ENCODE results near the gene HNRNPL. TPM values are rescaled to one million over a fixed set of nuclear protein-coding genes. Genes with fewer than 3 reads are reported as not detected.

Gene HNRNPL
- total RNA-seq, 1 experiment from 2014 or later = 642 TPM

DNA sequence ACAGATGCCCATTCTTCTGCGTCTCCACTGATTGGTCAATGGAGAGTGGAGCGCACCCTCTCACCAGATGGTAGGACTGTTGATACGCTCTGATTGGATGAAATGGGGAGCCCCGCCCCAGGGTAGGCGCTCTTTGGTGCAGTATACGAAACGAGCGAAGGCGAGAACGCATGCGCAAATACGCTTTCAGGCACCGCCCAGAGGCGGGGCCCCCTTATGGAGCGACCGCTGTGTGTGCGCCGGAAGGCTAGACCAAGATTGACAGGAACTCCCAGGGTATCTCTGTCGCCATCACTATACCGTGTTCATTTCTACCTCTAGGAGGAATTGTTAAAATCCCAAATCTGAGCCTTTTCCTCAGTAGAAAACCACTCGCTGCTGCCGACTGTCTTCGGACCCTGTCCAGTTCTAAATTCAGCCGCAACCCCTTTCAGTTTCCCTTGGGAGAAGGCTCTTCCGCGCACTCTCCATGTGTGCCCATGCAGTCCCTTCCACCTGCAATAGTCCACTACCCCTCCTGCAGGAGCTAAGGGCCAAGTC lies 720 bp upstream of the HNRNPL start:
- peaks cover 13% of the 10 kb centered on the region for H3K4me1 ChIP-seq (ENCODE audit: insufficient read depth, low read length, poor library complexity, severe bottlenecking)
- intact Hi-C loops (cut with micrococcal nuclease; ENCODE audit: unreplicated experiment) = loop anchor here (2.0 kb wide), 2 partner anchors 48 to 80 kb away; partner anchors contain the start of genes MRPS12, NFKBIB, SARS2 and SIRT2
- POLR2A ChIA-PET (ENCODE audit: low non-redundant PET) = no interaction called here
- peak overlapping the region; percentile 100 for H3K27ac ChIP-seq (ENCODE audit: low read depth, low read length, poor library complexity, severe bottlenecking)
- H3K36me3 ChIP-seq (ENCODE audit: insufficient read depth, low read length, poor library complexity, severe bottlenecking) = peaks cover 34% of the 10 kb centered on the region
- no peaks in the 10 kb centered on the region for H3K27me3 ChIP-seq (replicated peaks; ENCODE audit: insufficient read depth, low read depth, low read length, poor library complexity)
- DNase-seq (ENCODE audit: low spot score) = peak; percentile 100
- peak overlapping the region; percentile 88 for H3K4me3 ChIP-seq (ENCODE audit: low read depth, low read length, poor library complexity, severe bottlenecking)
- BruUV-seq (replicated peaks) = no TSS peak
- H3K9me3 ChIP-seq (ENCODE audit: low read depth, low read length, poor library complexity, severe bottlenecking) = no peaks in the 10 kb centered on the region
- no peak for TF ChIP-seq EZH2 (IDR thresholded peaks at IDR 0.05; ENCODE audit: borderline replicate concordance, low read depth, low read length, poor library complexity, severe bottlenecking)
- TF ChIP-seq, protein P1, sequence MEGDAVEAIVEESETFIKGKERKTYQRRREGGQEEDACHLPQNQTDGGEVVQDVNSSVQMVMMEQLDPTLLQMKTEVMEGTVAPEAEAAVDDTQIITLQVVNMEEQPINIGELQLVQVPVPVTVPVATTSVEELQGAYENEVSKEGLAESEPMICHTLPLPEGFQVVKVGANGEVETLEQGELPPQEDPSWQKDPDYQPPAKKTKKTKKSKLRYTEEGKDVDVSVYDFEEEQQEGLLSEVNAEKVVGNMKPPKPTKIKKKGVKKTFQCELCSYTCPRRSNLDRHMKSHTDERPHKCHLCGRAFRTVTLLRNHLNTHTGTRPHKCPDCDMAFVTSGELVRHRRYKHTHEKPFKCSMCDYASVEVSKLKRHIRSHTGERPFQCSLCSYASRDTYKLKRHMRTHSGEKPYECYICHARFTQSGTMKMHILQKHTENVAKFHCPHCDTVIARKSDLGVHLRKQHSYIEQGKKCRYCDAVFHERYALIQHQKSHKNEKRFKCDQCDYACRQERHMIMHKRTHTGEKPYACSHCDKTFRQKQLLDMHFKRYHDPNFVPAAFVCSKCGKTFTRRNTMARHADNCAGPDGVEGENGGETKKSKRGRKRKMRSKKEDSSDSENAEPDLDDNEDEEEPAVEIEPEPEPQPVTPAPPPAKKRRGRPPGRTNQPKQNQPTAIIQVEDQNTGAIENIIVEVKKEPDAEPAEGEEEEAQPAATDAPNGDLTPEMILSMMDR (conservative IDR thresholded peaks at IDR 0.05; ENCODE audit: low read depth, low read length) = no peak
- CTCF ChIA-PET = no interaction called here

DNA sequence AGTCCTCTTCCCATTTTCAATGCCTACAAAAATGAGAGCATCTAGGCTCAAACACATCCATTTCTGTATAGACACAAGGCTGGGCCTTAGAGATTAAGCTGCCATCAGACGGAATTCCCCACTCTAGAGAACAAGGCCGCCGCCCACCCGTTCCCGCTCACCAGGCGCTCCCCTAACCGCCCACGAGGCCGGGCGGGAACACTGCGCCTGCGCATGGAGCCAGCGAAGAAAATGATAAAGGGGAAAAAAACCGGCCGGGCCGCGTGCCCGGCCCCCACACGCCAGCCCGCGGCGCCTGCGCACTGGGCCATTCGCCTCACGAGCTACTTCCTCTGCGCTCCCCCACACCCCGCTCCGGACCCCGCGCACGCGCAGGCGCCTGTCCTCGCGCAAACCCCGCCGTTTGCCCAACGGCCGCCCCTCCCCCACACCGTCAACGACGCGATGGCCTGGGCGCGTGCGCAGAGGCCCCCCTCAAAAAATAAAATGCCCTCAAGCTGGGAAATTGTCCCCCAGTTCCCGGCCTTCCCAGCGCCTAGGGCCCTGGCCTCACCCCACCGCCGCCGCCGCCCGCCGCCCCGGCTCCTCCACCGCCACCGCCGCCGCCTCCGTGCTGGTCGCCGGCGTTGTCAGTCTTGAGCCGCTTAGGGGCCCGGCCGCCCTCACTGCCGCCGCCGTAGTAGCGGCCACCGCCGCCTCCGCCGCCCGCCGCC lies 483 bp downstream of the HNRNPL start:
- peaks cover 47% of the 10 kb centered on the region for H3K36me3 ChIP-seq (ENCODE audit: insufficient read depth, low read length, poor library complexity, severe bottlenecking)
- H3K4me1 ChIP-seq (ENCODE audit: insufficient read depth, low read length, poor library complexity, severe bottlenecking) = peaks cover 13% of the 10 kb centered on the region
- POLR2A ChIA-PET (ENCODE audit: low non-redundant PET) = interaction anchor here (0.5 to 0.8 kb wide), 7 partner anchors 8 to 80 kb away, joined by 3 to 11 read pairs (median 6); partner anchors contain the start of gene ECH1
- intact Hi-C loops (cut with micrococcal nuclease; ENCODE audit: unreplicated experiment) = no loop called here
- H3K27me3 ChIP-seq (replicated peaks; ENCODE audit: insufficient read depth, low read depth, low read length, poor library complexity) = no peaks in the 10 kb centered on the region
- H3K27ac ChIP-seq (ENCODE audit: low read depth, low read length, poor library complexity, severe bottlenecking) = peak overlapping the region; percentile 100
- DNase-seq (ENCODE audit: low spot score) = peak; percentile 98
- CTCF ChIA-PET = interaction anchor here (1.2 kb wide), 1 partner anchor 20 kb away, joined by 3 read pairs; no protein-coding TSS in a partner anchor
- no TSS peak for BruUV-seq (replicated peaks)
- peak overlapping the region; percentile 81 for H3K4me3 ChIP-seq (ENCODE audit: low read depth, low read length, poor library complexity, severe bottlenecking)
- H3K9me3 ChIP-seq (ENCODE audit: low read depth, low read length, poor library complexity, severe bottlenecking) = no peaks in the 10 kb centered on the region
- TF ChIP-seq EZH2 (IDR thresholded peaks at IDR 0.05; ENCODE audit: borderline replicate concordance, low read depth, low read length, poor library complexity, severe bottlenecking) = no peak
- TF ChIP-seq, protein P1 (conservative IDR thresholded peaks at IDR 0.05; ENCODE audit: low read depth, low read length) = no peak

DNA sequence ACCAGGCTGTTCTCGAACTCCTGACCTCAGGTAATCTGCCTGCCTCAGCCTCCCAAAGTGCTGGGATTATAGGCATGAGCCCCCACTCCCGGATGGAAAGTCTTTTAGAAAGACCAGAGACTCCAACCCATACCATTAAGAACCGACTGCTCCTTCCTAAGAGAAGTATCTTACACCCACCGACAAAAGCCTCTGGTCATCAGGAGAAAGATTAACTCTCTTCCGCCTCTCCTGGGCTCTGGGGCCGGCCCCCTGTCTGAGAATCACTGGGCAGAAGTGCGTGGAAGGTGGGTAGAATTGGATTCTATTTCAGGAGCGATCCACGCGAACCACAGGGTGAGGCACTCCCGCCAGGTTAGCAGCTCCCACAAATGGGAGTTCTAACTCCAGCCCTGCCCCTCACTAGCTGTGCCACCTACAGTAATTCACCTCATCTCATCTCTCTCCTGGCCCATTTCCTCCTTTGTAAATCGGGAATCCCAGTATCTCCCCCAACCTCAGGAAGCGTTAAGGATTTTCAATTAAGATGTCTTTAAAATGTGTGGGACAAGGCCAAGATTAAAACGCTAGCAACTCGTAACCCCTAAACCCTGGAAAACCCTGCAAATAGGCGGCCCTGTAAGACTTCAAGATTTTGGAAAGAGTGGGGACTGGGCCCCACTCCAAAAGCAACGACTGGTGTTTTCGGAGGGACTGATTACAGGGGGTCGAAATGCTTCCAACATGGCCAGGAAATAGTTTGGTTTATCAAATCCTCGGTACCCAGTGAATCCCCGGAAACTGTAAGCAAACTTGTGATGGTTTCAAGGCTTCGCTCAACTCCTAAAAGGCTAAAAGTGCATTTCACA lies 1.3 kb downstream of the HNRNPL start:
- peak overlapping the region; percentile 100 for H3K27ac ChIP-seq (ENCODE audit: low read depth, low read length, poor library complexity, severe bottlenecking)
- CTCF ChIA-PET = interaction anchor here (1.2 kb wide), 1 partner anchor 21 kb away, joined by 3 read pairs; no protein-coding TSS in a partner anchor

More for the DNA sequence above, 1.3 kb downstream of the HNRNPL start:
- Histone ChIP-seq H3K27me3 (replicated peaks; ENCODE audit: insufficient read depth, low read depth, low read length, poor library complexity) (no peaks in the 10 kb centered on the region), H3K4me3 (ENCODE audit: low read depth, low read length, poor library complexity, severe bottlenecking) (peak overlapping the region; percentile 81), H3K9me3 (ENCODE audit: low read depth, low read length, poor library complexity, severe bottlenecking) (no peaks in the 10 kb centered on the region), H3K36me3 (ENCODE audit: insufficient read depth, low read length, poor library complexity, severe bottlenecking) (peaks cover 54% of the 10 kb centered on the region), H3K4me1 (ENCODE audit: insufficient read depth, low read length, poor library complexity, severe bottlenecking) (peaks cover 13% of the 10 kb centered on the region)
- TSS peak; percentile 40 for BruUV-seq (replicated peaks)
- intact Hi-C loops (cut with micrococcal nuclease; ENCODE audit: unreplicated experiment) = no loop called here
- POLR2A ChIA-PET (ENCODE audit: low non-redundant PET) = interaction anchor here (0.5 to 0.8 kb wide), 3 partner anchors 15 to 39 kb away, joined by 3 to 11 read pairs (median 6); partner anchors contain the start of gene ECH1
- peak; percentile 6 for DNase-seq (ENCODE audit: low spot score)
- TF ChIP-seq, protein P1 (conservative IDR thresholded peaks at IDR 0.05; ENCODE audit: low read depth, low read length) = no peak
- TF ChIP-seq EZH2 (IDR thresholded peaks at IDR 0.05; ENCODE audit: borderline replicate concordance, low read depth, low read length, poor library complexity, severe bottlenecking) = no peak

All from A673 (cell line).